ENCODE results near the gene TFCP2. TPM values are rescaled to one million over a fixed set of nuclear protein-coding genes. Genes with fewer than 3 reads are reported as not detected.

TFCP2 gene
- total and polyA plus RNA-seq, 2 of the 13 experiments (the other 11 are each of a cell fraction or from before 2014, with no cell fraction given), result 7.6 to 10.0 TPM

DNA sequence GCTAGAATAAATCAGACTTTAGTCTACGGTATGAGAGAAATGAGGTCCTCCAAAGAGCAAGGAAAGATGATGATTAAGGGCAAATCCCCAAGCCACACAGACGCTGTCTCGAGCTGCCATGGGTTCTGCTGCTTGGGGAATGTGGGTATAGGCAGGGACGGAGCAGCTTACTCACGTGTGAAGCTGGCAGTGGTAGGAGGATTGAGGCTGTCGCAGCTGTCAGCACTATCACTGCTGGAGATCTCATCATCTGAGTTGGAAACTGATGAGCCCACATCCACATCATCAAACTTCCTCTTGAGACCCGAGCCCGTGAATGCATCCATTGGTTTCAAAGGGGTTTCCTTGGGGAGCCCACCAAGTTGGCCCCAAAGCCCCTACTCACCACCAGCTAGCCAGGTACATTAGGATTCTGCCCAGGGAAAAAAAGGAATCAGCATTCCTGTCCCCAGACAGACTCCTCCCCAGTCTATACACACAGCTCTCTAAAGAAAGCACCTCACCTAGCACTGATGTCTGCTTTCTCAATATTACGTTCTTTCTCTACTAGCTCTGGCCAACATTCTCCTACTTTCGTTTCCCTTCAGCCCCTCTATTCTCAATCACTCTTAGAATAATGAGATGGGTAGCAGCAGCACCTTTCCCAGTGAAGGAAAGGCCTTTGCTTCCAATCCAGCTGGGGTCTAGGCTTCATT, 96.6 kb downstream of the TFCP2 start (continued):
- no peak for TF ChIP-seq ZKSCAN5 (CRISPR knock-in tag; IDR thresholded peaks at IDR 0.05)
- no peak for TF ChIP-seq ZNF564 (CRISPR knock-in tag; IDR thresholded peaks at IDR 0.05)
- no peak for TF ChIP-seq ZC3H13 (CRISPR knock-in tag; IDR thresholded peaks at IDR 0.05)
- TF ChIP-seq, protein P1, sequence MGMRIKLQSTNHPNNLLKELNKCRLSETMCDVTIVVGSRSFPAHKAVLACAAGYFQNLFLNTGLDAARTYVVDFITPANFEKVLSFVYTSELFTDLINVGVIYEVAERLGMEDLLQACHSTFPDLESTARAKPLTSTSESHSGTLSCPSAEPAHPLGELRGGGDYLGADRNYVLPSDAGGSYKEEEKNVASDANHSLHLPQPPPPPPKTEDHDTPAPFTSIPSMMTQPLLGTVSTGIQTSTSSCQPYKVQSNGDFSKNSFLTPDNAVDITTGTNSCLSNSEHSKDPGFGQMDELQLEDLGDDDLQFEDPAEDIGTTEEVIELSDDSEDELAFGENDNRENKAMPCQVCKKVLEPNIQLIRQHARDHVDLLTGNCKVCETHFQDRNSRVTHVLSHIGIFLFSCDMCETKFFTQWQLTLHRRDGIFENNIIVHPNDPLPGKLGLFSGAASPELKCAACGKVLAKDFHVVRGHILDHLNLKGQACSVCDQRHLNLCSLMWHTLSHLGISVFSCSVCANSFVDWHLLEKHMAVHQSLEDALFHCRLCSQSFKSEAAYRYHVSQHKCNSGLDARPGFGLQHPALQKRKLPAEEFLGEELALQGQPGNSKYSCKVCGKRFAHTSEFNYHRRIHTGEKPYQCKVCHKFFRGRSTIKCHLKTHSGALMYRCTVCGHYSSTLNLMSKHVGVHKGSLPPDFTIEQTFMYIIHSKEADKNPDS (CRISPR knock-in tag; IDR thresholded peaks at IDR 0.05), result no peak
- no peak for TF ChIP-seq HCFC1 (IDR thresholded peaks at IDR 0.05; ENCODE audit: low read depth, low read length)

DNA sequence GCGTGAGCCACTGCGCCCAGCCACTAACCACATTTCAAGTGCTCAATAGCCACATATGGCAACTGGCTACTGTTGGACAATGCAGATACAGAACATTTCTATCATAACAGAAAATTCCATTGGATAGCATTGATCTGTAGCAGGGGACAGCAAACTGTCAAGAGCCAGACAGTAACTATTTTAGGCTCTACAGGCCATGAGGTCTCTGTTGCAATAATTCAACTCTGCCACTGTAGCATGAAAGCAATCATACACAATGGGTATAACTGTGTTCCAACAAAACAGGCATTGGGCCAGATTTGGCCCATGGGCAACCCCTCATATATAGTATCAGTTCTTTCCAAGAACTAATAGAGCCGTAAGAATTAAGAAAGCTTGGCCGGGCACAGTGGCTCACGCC, 97.5 kb downstream of the TFCP2 start:
- Histone ChIP-seq H3K4me2 (ENCODE audit: low read depth, low read length) (no peak overlapping the region), H2AFZ (ENCODE audit: low read length) (no peak overlapping the region), H4K20me1 (ENCODE audit: insufficient read depth, low read length) (no peaks in the 10 kb centered on the region), H3K9ac (ENCODE audit: insufficient read depth, low read depth, low read length) (no peak overlapping the region), H3K79me2 (ENCODE audit: insufficient read depth, low read length) (no peaks in the 10 kb centered on the region), H3K27ac (ENCODE audit: extremely low read length, insufficient read depth, low read length) (no peak overlapping the region), H3K27me3 (ENCODE audit: control insufficient read depth in 1 of 2, insufficient read depth in 2 of 2, low read length in 2 of 2) (no peaks in the 10 kb centered on the region), H3K9me3 (ENCODE audit: low read length) (no peaks in the 10 kb centered on the region), H3K4me1 (ENCODE audit: insufficient read depth, low read length) (peaks cover 7% of the 10 kb centered on the region), H3K36me3 (replicated peaks in 1 of 2; ENCODE audit: control insufficient read depth in 1 of 2, insufficient read depth in 2 of 2, low read length in 2 of 2) (peaks cover 5 to 13% of the 10 kb centered on the region in 2 experiments; a peak in 4 of 5 replicates), H3K4me3 (replicated peaks in 1 of 3; ENCODE audit: insufficient read depth in 1 of 3, low read depth in 2 of 3, low read length in 3 of 3) (no peak overlapping the region)
- no peak for FAIRE-seq
- POLR2A ChIA-PET, result interaction anchor here (1.2 kb wide), 1 partner anchor 8 kb away, joined by 5 read pairs; no protein-coding TSS in a partner anchor
- no peak for ATAC-seq
- DNase-seq (ENCODE audit: low spot score), result no peak
- intact Hi-C loops (cut with micrococcal nuclease; ENCODE audit: unreplicated experiment) (no loop called here), in situ Hi-C loops (cut with HindIII; ENCODE audit: extremely low pct_ligation_motif_present, low pct_unique_long_range_greater_than_20kb) (no loop called here)
- no TSS peak for BruUV-seq (replicated peaks)
- CTCF ChIA-PET (ENCODE audit: low intra/inter-chr PET ratio, low total read pairs), result no interaction called here
- 100% methylated on average over 4 of the region's 5 CpGs for WGBS (ENCODE audit: low lambda C conversion rate)
- TF ChIP-seq ZFAT (CRISPR knock-in tag; conservative IDR thresholded peaks at IDR 0.05) (no peak), KLF15 (CRISPR knock-in tag; IDR thresholded peaks at IDR 0.05; ENCODE audit: borderline replicate concordance) (no peak), ZNF747 (CRISPR knock-in tag; IDR thresholded peaks at IDR 0.05; ENCODE audit: borderline replicate concordance) (no peak), ZFP1 (CRISPR knock-in tag; IDR thresholded peaks at IDR 0.05) (no peak), GATA4 (IDR thresholded peaks at IDR 0.05; ENCODE audit: borderline replicate concordance, low read depth) (no peak), TCF12 (IDR thresholded peaks at IDR 0.05) (no peak), TCF12 (CRISPR knock-in tag; IDR thresholded peaks at IDR 0.05) (no peak), ZNF552 (CRISPR knock-in tag; IDR thresholded peaks at IDR 0.05; ENCODE audit: borderline replicate concordance) (no peak), ZNF749 (CRISPR knock-in tag; IDR thresholded peaks at IDR 0.05; ENCODE audit: borderline replicate concordance) (no peak), XRCC5 (optimal IDR thresholded peaks at IDR 0.05; ENCODE audit: low read length) (no peak), GFI1 (CRISPR knock-in tag; IDR thresholded peaks at IDR 0.05; ENCODE audit: borderline replicate concordance) (no peak), PHB2 (IDR thresholded peaks at IDR 0.05; ENCODE audit: partially characterized antibody) (no peak), ZNF329 (CRISPR knock-in tag; IDR thresholded peaks at IDR 0.05; ENCODE audit: low read depth) (no peak), HNF4G (IDR thresholded peaks at IDR 0.05; ENCODE audit: borderline replicate concordance, low read depth, low read length) (no peak), HNF4G (CRISPR knock-in tag; IDR thresholded peaks at IDR 0.05; ENCODE audit: borderline replicate concordance, low read depth) (no peak), TOPORS (CRISPR knock-in tag; IDR thresholded peaks at IDR 0.05) (no peak), ZBTB7A (CRISPR knock-in tag; IDR thresholded peaks at IDR 0.05) (no peak), TEAD3 (CRISPR knock-in tag; optimal IDR thresholded peaks at IDR 0.05; ENCODE audit: borderline replicate concordance) (no peak)
- TF ChIP-seq, protein P2, sequence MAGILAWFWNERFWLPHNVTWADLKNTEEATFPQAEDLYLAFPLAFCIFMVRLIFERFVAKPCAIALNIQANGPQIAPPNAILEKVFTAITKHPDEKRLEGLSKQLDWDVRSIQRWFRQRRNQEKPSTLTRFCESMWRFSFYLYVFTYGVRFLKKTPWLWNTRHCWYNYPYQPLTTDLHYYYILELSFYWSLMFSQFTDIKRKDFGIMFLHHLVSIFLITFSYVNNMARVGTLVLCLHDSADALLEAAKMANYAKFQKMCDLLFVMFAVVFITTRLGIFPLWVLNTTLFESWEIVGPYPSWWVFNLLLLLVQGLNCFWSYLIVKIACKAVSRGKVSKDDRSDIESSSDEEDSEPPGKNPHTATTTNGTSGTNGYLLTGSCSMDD (CRISPR knock-in tag; IDR thresholded peaks at IDR 0.05), result no peak

Measured in HepG2 (cell line).